GM23338 (cell line): ENCODE data around the gene IGF1. TPM values are rescaled to one million over a fixed set of nuclear protein-coding genes. Genes with fewer than 3 reads are reported as not detected.

Source experiments
- ATAC-seq: fragments of 200-7000 bp; cut with Tn5 transposase; 3 replicates; pipeline ENCODE4 v1.9.1; 2020
- DNase-seq: peaks from one replicate; pipeline ENCODE4 v3.0.0-alpha.2; 2015; ENCODE audit warnings: low spot score
- H2AFZ ChIP-seq: fragments of 200-600 bp; sonication (generic); 2 replicates; pipeline ENCODE4 v1.8.0; 2016; ENCODE audit warnings: antibody characterized with exemption, mild to moderate bottlenecking, moderate library complexity
- H3F3A ChIP-seq: fragments of 200-600 bp; sonication (generic); replicated peaks from 2 replicates; pipeline ENCODE4 v1.8.0; 2017; ENCODE audit warnings: antibody characterized with exemption, mixed run types, low read depth
- H3K27ac ChIP-seq: fragments of 200-600 bp; sonication (generic); 2 replicates; pipeline ENCODE4 v1.6.1; 2016; ENCODE audit warnings: low read depth
- H3K27me3 ChIP-seq: fragments of 200-600 bp; sonication (generic); 2 replicates; pipeline ENCODE4 v1.8.0; 2016; ENCODE audit warnings: mild to moderate bottlenecking, mixed run types, moderate library complexity; ENCODE audit not compliant: insufficient read depth
- H3K36me3 ChIP-seq: fragments of 200-600 bp; sonication (generic); 2 replicates; pipeline ENCODE4 v1.8.0; 2016; ENCODE audit warnings: mild to moderate bottlenecking; ENCODE audit not compliant: insufficient read depth
- H3K4me1 ChIP-seq: fragments of 200-600 bp; sonication (generic); 2 replicates; pipeline ENCODE4 v1.8.0; 2016; ENCODE audit warnings: mild to moderate bottlenecking, moderate library complexity; ENCODE audit not compliant: insufficient read depth
- H3K4me2 ChIP-seq: fragments of 200-600 bp; sonication (generic); 2 replicates; pipeline ENCODE4 v1.7.1; 2017; ENCODE audit warnings: mixed run types
- H3K4me3 ChIP-seq: fragments of 200-600 bp; sonication (generic); 2 replicates; pipeline ENCODE4 v1.6.1; 2016; ENCODE audit warnings: mixed run types
- H3K79me2 ChIP-seq: fragments of 200-600 bp; sonication (generic); replicated peaks from 2 replicates; pipeline ENCODE4 v1.8.0; 2017; ENCODE audit warnings: mild to moderate bottlenecking; ENCODE audit not compliant: insufficient read depth
- H3K9me2 ChIP-seq: fragments of 200-600 bp; sonication (generic); 2 replicates; pipeline ENCODE4 v1.8.0; 2017; ENCODE audit not compliant: insufficient read depth
- H4K20me1 ChIP-seq: fragments of 200-600 bp; sonication (generic); replicated peaks from 2 replicates; pipeline ENCODE4 v1.8.0; 2017; ENCODE audit warnings: mild to moderate bottlenecking; ENCODE audit not compliant: insufficient read depth
- H3K27ac Mint-ChIP-seq: 2 replicates; pipeline ENCODE4 v1.8.0; 2020; ENCODE audit warnings: inconsistent platforms, mild to moderate bottlenecking, moderate library complexity, mixed read lengths
- H3K27me3 Mint-ChIP-seq: 3 replicates; pipeline ENCODE4 v1.8.0; 2022; ENCODE audit warnings: low read depth, mild to moderate bottlenecking, moderate library complexity, mixed read lengths, inconsistent platforms; ENCODE audit not compliant: insufficient read depth, poor library complexity
- H3K36me3 Mint-ChIP-seq: 3 replicates; pipeline ENCODE4 v1.8.0; 2021; ENCODE audit warnings: low read depth, mild to moderate bottlenecking, inconsistent platforms, moderate library complexity, mixed read lengths
- H3K4me1 Mint-ChIP-seq: 3 replicates; pipeline ENCODE4 v1.8.0; 2020; ENCODE audit warnings: mild to moderate bottlenecking, inconsistent platforms, mixed read lengths
- H3K4me3 Mint-ChIP-seq: 3 replicates; pipeline ENCODE4 v1.8.0; 2021; ENCODE audit warnings: moderate library complexity, mild to moderate bottlenecking, inconsistent platforms, mixed read lengths
- H3K9me3 Mint-ChIP-seq: 3 replicates; pipeline ENCODE4 v1.8.0; 2020; ENCODE audit warnings: moderate library complexity, mild to moderate bottlenecking, inconsistent platforms, mixed read lengths
- CREB1 ChIP-seq: fragments of 250-450 bp; sonication (Bioruptor Pico); IDR thresholded peaks from 2 replicates; pipeline ENCODE4 v1.5.0; 2020; ENCODE audit warnings: low read depth, mild to moderate bottlenecking, moderate library complexity
- CTCF ChIP-seq, 2 experiments: fragments of 200-600 bp in 1 of 2; sonication (generic) in 1 of 2; conservative IDR thresholded peaks; 2 replicates each; pipeline versions ENCODE4 v1.5.1 to v1.6.1; 2016 to 2017; ENCODE audit warnings: antibody characterized with exemption in 2 of 2, low read depth in 2 of 2, mild to moderate bottlenecking in 2 of 2, moderate library complexity in 1 of 2
- ETS1 ChIP-seq: IDR thresholded peaks from 2 replicates; pipeline ENCODE4 v1.6.1; 2016; ENCODE audit warnings: antibody characterized with exemption
- EZH2 ChIP-seq: fragments of 200-600 bp; sonication (generic); IDR thresholded peaks from one replicate; pipeline ENCODE4 v1.8.0; 2017; ENCODE audit warnings: antibody characterized with exemption, mild to moderate bottlenecking, low read depth; ENCODE audit not compliant: unreplicated experiment
- EZH2phosphoT487 ChIP-seq: fragments of 200-600 bp; sonication (generic); IDR thresholded peaks from one replicate; pipeline ENCODE4 v1.8.1; 2018; ENCODE audit warnings: antibody characterized with exemption; ENCODE audit not compliant: unreplicated experiment
- JUNB ChIP-seq: IDR thresholded peaks from one replicate; pipeline ENCODE4 v1.6.1; 2016; ENCODE audit warnings: antibody characterized with exemption; ENCODE audit not compliant: unreplicated experiment
- NANOG ChIP-seq: IDR thresholded peaks from 2 replicates; pipeline ENCODE4 v1.6.1; 2016; ENCODE audit warnings: antibody characterized with exemption, borderline replicate concordance
- POLR2AphosphoS5 ChIP-seq: IDR thresholded peaks from 2 replicates; pipeline ENCODE4 v1.6.1; 2016; ENCODE audit warnings: antibody characterized with exemption, low read depth
- REST ChIP-seq: IDR thresholded peaks from one replicate; pipeline ENCODE4 v1.6.1; 2018; ENCODE audit warnings: antibody characterized with exemption; ENCODE audit not compliant: unreplicated experiment
- STAT1 ChIP-seq: IDR thresholded peaks from one replicate; pipeline ENCODE4 v1.6.1; 2016; ENCODE audit warnings: antibody characterized with exemption; ENCODE audit not compliant: unreplicated experiment
- ZNF114 ChIP-seq: fragments of 250-450 bp; sonication (Bioruptor Pico); IDR thresholded peaks from 2 replicates; pipeline ENCODE4 v1.5.0; 2020; ENCODE audit warnings: mild to moderate bottlenecking, moderate library complexity
- ZNF331 ChIP-seq: fragments of 250-450 bp; sonication (Bioruptor Pico); IDR thresholded peaks from 2 replicates; pipeline ENCODE4 v1.5.0; 2020; ENCODE audit warnings: low read depth, mild to moderate bottlenecking, moderate library complexity
- ZNF462 ChIP-seq: fragments of 250-450 bp; sonication (Bioruptor Pico); IDR thresholded peaks from 2 replicates; pipeline ENCODE4 v1.5.0; 2020; ENCODE audit warnings: mild to moderate bottlenecking, moderate library complexity
- polyA plus RNA-seq: library from polyadenylated mRNA; unstranded; fragments of >200 nt; fragmentation: Nextera tagmentation; extraction: Ambion mirVana; gene quantifications from 2 replicates; pipeline ENCODE4 v1.2.1, GENCODE V29; 2016
- total RNA-seq: library from RNA; depleted of rRNA; stranded (reverse); fragments of >200 nt; shearing (Covaris generic); gene quantifications from 2 replicates; pipeline ENCODE4 v1.2.3, GENCODE V29; 2014

The IGF1 gene
- total and polyA plus RNA-seq, 2 experiments from 2014 or later = 0.29 TPM; not detected in 1

- DNase-seq (no peak), ATAC-seq (no peak)
- no peaks in the 10 kb centered on the region; the same call in 1 of the 3 replicates for H3K9me3 Mint-ChIP-seq
- Histone ChIP-seq H3K9me2 (peaks cover 20% of the 10 kb centered on the region; the same call in 1 of the 2 replicates), H3K4me1 (no peaks in the 10 kb centered on the region), H4K20me1 (no peaks in the 10 kb centered on the region), H3K4me3 (no peak overlapping the region), H3K36me3 (no peaks in the 10 kb centered on the region), H3K79me2 (no peaks in the 10 kb centered on the region), H3K27ac (no peak overlapping the region), H2AFZ (no peak overlapping the region), H3K4me2 (no peak overlapping the region), H3F3A (no peaks in the 10 kb centered on the region), H3K27me3 (no peaks in the 10 kb centered on the region)
- TF ChIP-seq ETS1 = no peak
- TF ChIP-seq NANOG = no peak
- no peak for TF ChIP-seq ZNF331 (CRISPR knock-in tag)
- TF ChIP-seq CTCF (conservative IDR thresholded peaks at IDR 0.05; ENCODE audit: low read depth in 2 of 2) = no peak
- TF ChIP-seq JUNB = no peak
- no peak for TF ChIP-seq STAT1
- TF ChIP-seq EZH2phosphoT487 = no peak
- TF ChIP-seq EZH2 = no peak
- TF ChIP-seq ZNF114 (CRISPR knock-in tag) = no peak
- TF ChIP-seq POLR2AphosphoS5 = no peak
- TF ChIP-seq ZNF462 (CRISPR knock-in tag) = no peak
- no peak for TF ChIP-seq CREB1 (CRISPR knock-in tag)
- TF ChIP-seq REST = no peak
- no peaks in the 10 kb centered on the region for H3K36me3 Mint-ChIP-seq
- no peak overlapping the region for H3K27ac Mint-ChIP-seq
- no peaks in the 10 kb centered on the region for H3K4me1 Mint-ChIP-seq
- no peaks in the 10 kb centered on the region for H3K27me3 Mint-ChIP-seq
- no peak overlapping the region for H3K4me3 Mint-ChIP-seq
Observed at GRCh38 chr12:102503831-102504230, 23.5 kb upstream of the IGF1 start.
